Testis (tissue), 3 donors: ENCODE results near the gene DDX25. TPM values are rescaled to one million over a fixed set of nuclear protein-coding genes. Genes with fewer than 3 reads are reported as not detected.

ENCODE experiments used
- DNase-seq: peaks from one replicate; pipeline ENCODE4 v3.0.0-alpha.2; 2019
- H3K27ac ChIP-seq, 2 donors: fragments of 200-600 bp; sonication (generic); one replicate each; pipeline ENCODE4 v1.5.1; 2019
- H3K27me3 ChIP-seq: fragments of 200-600 bp; sonication (generic); one replicate; pipeline ENCODE4 v1.5.1; 2019
- H3K36me3 ChIP-seq: fragments of 200-600 bp; sonication (generic); one replicate; pipeline ENCODE4 v1.5.1; 2017; ENCODE audit warnings: low read depth; ENCODE audit errors: missing control alignments
- H3K4me1 ChIP-seq: fragments of 200-600 bp; sonication (generic); one replicate; pipeline ENCODE4 v1.5.1; 2019
- H3K4me3 ChIP-seq, 2 donors: fragments of 200-600 bp; sonication (generic); one replicate each; pipeline ENCODE4 v1.5.1; 2017 to 2019
- H3K9me3 ChIP-seq: fragments of 200-600 bp; sonication (generic); one replicate; pipeline ENCODE4 v1.5.1; 2017
- CTCF ChIP-seq, 3 experiments: fragments of 450-650 bp in 2 of 3; fragments of 200-600 bp in 1 of 3; sonication (generic) in 1 of 3; IDR thresholded peaks; one replicate each; pipeline ENCODE4 v1.5.1; 2016 to 2019; ENCODE audit warnings: antibody characterized with exemption in 3 of 3, mild to moderate bottlenecking in 2 of 3, moderate library complexity in 1 of 3
- POLR2A ChIP-seq: fragments of 450-650 bp; IDR thresholded peaks from one replicate; pipeline ENCODE4 v1.6.1; 2017; ENCODE audit warnings: antibody characterized with exemption, mild to moderate bottlenecking, moderate library complexity
- WGBS, 2 donors: methylation state at CpG; one replicate each; pipeline ENCODE4 v1.1.5; 2018; 5-methylcytosine and 5-hydroxymethylcytosine counted together
- intact Hi-C: fragments of 100-400 bp; cut with DNase I; formaldehyde crosslinking; loops from one replicate; pipeline ENCODE4 v1.15.1; 2023; ENCODE audit warnings: low total_unique reads
- polyA plus RNA-seq: library from polyadenylated mRNA; stranded (reverse); fragments of 350-450 nt; fragmentation: Illumina TruSeq; extraction: RNeasy Lipid Tissue Mini Kit (QIAGEN cat#74804); gene quantifications from one replicate; pipeline ENCODE4 v1.2.3, GENCODE V29; 2014; ENCODE audit warnings: low read depth, low replicate concordance; ENCODE audit not compliant: insufficient read depth
- total RNA-seq, 2 donors: library from RNA; depleted of rRNA; stranded (reverse); fragments of >200 nt; gene quantifications; one replicate each; pipeline ENCODE4 v1.2.3, GENCODE V29; 2016

Gene DDX25
- total and polyA plus RNA-seq, 3 donors from 2014 or later = 46.4 to 257 (median 53.8) TPM

- Histone ChIP-seq H3K4me3 (no peak overlapping the region), H3K36me3 (no peaks in the 10 kb centered on the region), H3K27me3 (no peaks in the 10 kb centered on the region), H3K27ac (no peak overlapping the region), H3K9me3 (no peaks in the 10 kb centered on the region), H3K4me1 (peaks cover 5% of the 10 kb centered on the region)
- no peak for TF ChIP-seq CTCF (IDR thresholded peaks at IDR 0.05)
- no peak for TF ChIP-seq POLR2A
- 74 to 76% methylated on average over 11 of the region's 11 CpGs for WGBS, 2 donors
- DNase-seq = no peak
- intact Hi-C loops = no loop called here
Measured at GRCh38 chr11:125951731-125952130, 47.4 kb downstream of the DDX25 start.

- Histone ChIP-seq H3K4me1 (peaks cover 5% of the 10 kb centered on the region), H3K36me3 (no peaks in the 10 kb centered on the region), H3K27me3 (no peaks in the 10 kb centered on the region), H3K9me3 (no peaks in the 10 kb centered on the region), H3K4me3 (no peak overlapping the region), H3K27ac (no peak overlapping the region)
- DNase-seq = no peak
- WGBS, 2 donors = 68 to 73% methylated on average over 2 of the region's 2 CpGs
- no peak for TF ChIP-seq CTCF (IDR thresholded peaks at IDR 0.05)
- intact Hi-C loops = no loop called here
Measured at GRCh38 chr11:125952559-125952958, 48.3 kb downstream of the DDX25 start.

GRCh38 chr11:125952973-125953372 is 48.7 kb downstream of the DDX25 start:
- Histone ChIP-seq H3K9me3 (no peaks in the 10 kb centered on the region), H3K27me3 (no peaks in the 10 kb centered on the region), H3K27ac (no peak overlapping the region), H3K4me1 (peaks cover 5% of the 10 kb centered on the region), H3K36me3 (no peaks in the 10 kb centered on the region), H3K4me3 (no peak overlapping the region)
- TF ChIP-seq CTCF (IDR thresholded peaks at IDR 0.05) (no peak), POLR2A (no peak)
- WGBS, 2 donors = 61 to 76% methylated on average over 7 of the region's 7 CpGs
- intact Hi-C loops = no loop called here
- peak; percentile 36 for DNase-seq

GRCh38 chr11:125953401-125953935 is 49.2 kb downstream of the DDX25 start:
- Histone ChIP-seq H3K4me1 (peaks cover 5% of the 10 kb centered on the region), H3K36me3 (no peaks in the 10 kb centered on the region), H3K9me3 (no peaks in the 10 kb centered on the region), H3K4me3 (no peak overlapping the region), H3K27ac (no peak overlapping the region), H3K27me3 (no peaks in the 10 kb centered on the region)
- intact Hi-C loops = no loop called here
- no peak for DNase-seq
- 87% methylated on average over 20 of the region's 20 CpGs for WGBS, 2 donors
- TF ChIP-seq CTCF (IDR thresholded peaks at IDR 0.05) (no peak), POLR2A (no peak)
